Stomach (tissue), 9 donors: ENCODE results near the gene CFAP70. TPM values are rescaled to one million over a fixed set of nuclear protein-coding genes. Genes with fewer than 3 reads are reported as not detected.

Experiments
- DNase-seq, 2 donors: peaks; one replicate each; pipeline versions ENCODE4 v3.0.0 to v3.0.0-alpha.2; 2013 to 2019
- H3K27ac ChIP-seq, 5 donors: fragments of 200-600 bp in 4 of 5; sonication (generic) in 4 of 5; one replicate each; pipeline ENCODE4 v1.5.1; 2013 to 2019; ENCODE audit warnings: mild to moderate bottlenecking in 1 of 5, moderate library complexity in 1 of 5
- H3K27me3 ChIP-seq, 3 donors: fragments of 200-600 bp; sonication (generic); one replicate each; pipeline ENCODE4 v1.5.1; 2017 to 2019; ENCODE audit warnings: mixed run types in 1 of 3
- H3K36me3 ChIP-seq, 4 donors: fragments of 200-600 bp; sonication (generic); 1 replicate in 3 of 4; 2 replicates in 1 of 4; pipeline ENCODE4 v1.5.1; 2016 to 2019
- H3K4me1 ChIP-seq, 4 donors: fragments of 200-600 bp; sonication (generic); one replicate each; pipeline ENCODE4 v1.5.1; 2016 to 2019
- H3K4me3 ChIP-seq, 4 donors: fragments of 200-600 bp; sonication (generic) in 3 of 4; one replicate each; pipeline ENCODE4 v1.5.1; 2016 to 2019; ENCODE audit warnings: mild to moderate bottlenecking in 1 of 4
- H3K9me3 ChIP-seq, 4 donors: fragments of 200-600 bp; sonication (generic); one replicate each; pipeline ENCODE4 v1.5.1; 2016 to 2019
- EP300 ChIP-seq: sonication (generic); formaldehyde crosslinking; IDR thresholded peaks from one replicate; pipeline ENCODE4 v1.6.1; 2017; ENCODE audit warnings: antibody characterized with exemption
- POLR2A ChIP-seq, 4 donors: fragments of 450-650 bp; IDR thresholded peaks; one replicate each; pipeline ENCODE4 v1.6.1; 2016; ENCODE audit warnings: antibody characterized with exemption in 4 of 4, control low read depth in 2 of 4, mild to moderate bottlenecking in 1 of 4, moderate library complexity in 1 of 4
- POLR2AphosphoS5 ChIP-seq, 3 donors: sonication (generic); formaldehyde crosslinking; IDR thresholded peaks; one replicate each; pipeline ENCODE4 v1.6.1; 2016; ENCODE audit warnings: antibody characterized with exemption in 3 of 3
- WGBS, 5 donors: extraction: QIAGEN DNeasy Blood & Tissue Kit in 3 of 5; methylation state at CpG; one replicate each; pipeline versions ENCODE4 v1.1.5 to v1.1.7; 2013 to 2018; 5-methylcytosine and 5-hydroxymethylcytosine counted together
- intact Hi-C: fragments of 100-400 bp; cut with DNase I; formaldehyde crosslinking; loops from one replicate; pipeline ENCODE4 v1.15.1; 2023; ENCODE audit warnings: low total_unique reads
- polyA plus RNA-seq, 3 donors: library from polyadenylated mRNA; stranded (reverse); fragments of 200-250 nt; gene quantifications; one replicate each; pipeline ENCODE4 v1.2.3, GENCODE V29; 2013
- total RNA-seq, 5 donors: library from RNA; depleted of rRNA; stranded (reverse); fragments of >200 nt; gene quantifications; one replicate each; pipeline versions ENCODE4 v1.1.0 to v1.2.3, GENCODE V29; 2014 to 2016
- TF ChIP-seq, protein P1 (sequence below), 7 experiments: fragments of 450-650 bp in 4 of 7; fragments of 200-600 bp in 3 of 7; sonication (generic) in 3 of 7; IDR thresholded peaks; one replicate each; pipeline ENCODE4 v1.5.1; 2016 to 2019; ENCODE audit warnings: antibody characterized with exemption in 7 of 7, control low read depth in 2 of 7, mild to moderate bottlenecking in 1 of 7
- donor health status: healthy with polysubstance abuse.
- donor health status: Bipolar disorder and iron deficiency.
- donor health status: healthy.

CFAP70 gene
- total and polyA plus RNA-seq, 8 donors: 0.29 to 9.0 (median 2.0) TPM

- peaks cover 7 to 68% (median 50%) of the 10 kb centered on the region in 4 donors for H3K36me3 ChIP-seq
- no peak overlapping the region for H3K4me3 ChIP-seq
- H3K27ac ChIP-seq: no peak overlapping the region
- H3K4me1 ChIP-seq: no peaks in the 10 kb centered on the region
- no peaks in the 10 kb centered on the region for H3K27me3 ChIP-seq
- WGBS, 5 donors: 71 to 85% (median 74%) methylated on average over 6 of the region's 6 CpGs
- TF ChIP-seq POLR2AphosphoS5 (IDR thresholded peaks at IDR 0.05) (no peak), POLR2A (IDR thresholded peaks at IDR 0.05) (no peak), EP300 (no peak)
- TF ChIP-seq, protein P1, sequence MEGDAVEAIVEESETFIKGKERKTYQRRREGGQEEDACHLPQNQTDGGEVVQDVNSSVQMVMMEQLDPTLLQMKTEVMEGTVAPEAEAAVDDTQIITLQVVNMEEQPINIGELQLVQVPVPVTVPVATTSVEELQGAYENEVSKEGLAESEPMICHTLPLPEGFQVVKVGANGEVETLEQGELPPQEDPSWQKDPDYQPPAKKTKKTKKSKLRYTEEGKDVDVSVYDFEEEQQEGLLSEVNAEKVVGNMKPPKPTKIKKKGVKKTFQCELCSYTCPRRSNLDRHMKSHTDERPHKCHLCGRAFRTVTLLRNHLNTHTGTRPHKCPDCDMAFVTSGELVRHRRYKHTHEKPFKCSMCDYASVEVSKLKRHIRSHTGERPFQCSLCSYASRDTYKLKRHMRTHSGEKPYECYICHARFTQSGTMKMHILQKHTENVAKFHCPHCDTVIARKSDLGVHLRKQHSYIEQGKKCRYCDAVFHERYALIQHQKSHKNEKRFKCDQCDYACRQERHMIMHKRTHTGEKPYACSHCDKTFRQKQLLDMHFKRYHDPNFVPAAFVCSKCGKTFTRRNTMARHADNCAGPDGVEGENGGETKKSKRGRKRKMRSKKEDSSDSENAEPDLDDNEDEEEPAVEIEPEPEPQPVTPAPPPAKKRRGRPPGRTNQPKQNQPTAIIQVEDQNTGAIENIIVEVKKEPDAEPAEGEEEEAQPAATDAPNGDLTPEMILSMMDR (IDR thresholded peaks at IDR 0.05): no peak
- intact Hi-C loops: no loop called here
- no peaks in the 10 kb centered on the region for H3K9me3 ChIP-seq
- DNase-seq: no peak
Observed at GRCh38 chr10:73229567-73229966, 129.1 kb downstream of the CFAP70 start.

- Histone ChIP-seq H3K27ac (no peak overlapping the region), H3K4me1 (no peaks in the 10 kb centered on the region), H3K27me3 (no peaks in the 10 kb centered on the region), H3K36me3 (peaks cover 7 to 55% (median 38%) of the 10 kb centered on the region in 4 donors), H3K9me3 (no peaks in the 10 kb centered on the region), H3K4me3 (no peak overlapping the region)
- DNase-seq: no peak
- WGBS, 5 donors: 90 to 93% (median 91%) methylated on average over 3 of the region's 3 CpGs
- TF ChIP-seq, protein P1 (IDR thresholded peaks at IDR 0.05): no peak
- TF ChIP-seq POLR2A (IDR thresholded peaks at IDR 0.05) (no peak), EP300 (no peak), POLR2AphosphoS5 (IDR thresholded peaks at IDR 0.05) (no peak)
- intact Hi-C loops: no loop called here
Observed at GRCh38 chr10:73228247-73228646, 130.4 kb downstream of the CFAP70 start.

DNA sequence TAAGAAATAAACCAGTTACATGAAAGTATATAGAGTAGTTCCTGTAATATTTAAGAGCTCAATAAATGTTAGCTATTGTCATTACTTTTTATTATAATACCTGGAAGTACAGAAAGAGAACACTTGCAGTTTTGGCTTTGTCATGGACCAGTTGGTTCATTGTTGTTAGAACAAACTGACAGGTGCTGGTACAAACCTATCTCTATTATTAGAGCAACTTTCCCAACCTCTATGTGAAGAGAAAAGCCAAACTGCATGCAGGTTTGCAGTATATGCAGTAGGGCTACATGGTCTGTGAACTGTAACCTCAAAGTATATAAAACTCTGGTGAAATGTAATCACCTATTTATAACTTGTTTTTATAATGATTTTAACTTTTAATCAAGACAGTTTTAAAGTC lies 132.0 kb downstream of the CFAP70 start:
- H3K9me3 ChIP-seq: no peaks in the 10 kb centered on the region
- intact Hi-C loops: no loop called here
- no peaks in the 10 kb centered on the region for H3K27me3 ChIP-seq
- H3K36me3 ChIP-seq: peaks cover 0 to 44% (median 22%) of the 10 kb centered on the region in 4 donors
- H3K4me3 ChIP-seq: no peak overlapping the region
- no peaks in the 10 kb centered on the region for H3K4me1 ChIP-seq
- TF ChIP-seq EP300: no peak
- no peak for TF ChIP-seq POLR2A (IDR thresholded peaks at IDR 0.05)
- no peak for TF ChIP-seq POLR2AphosphoS5 (IDR thresholded peaks at IDR 0.05)
- TF ChIP-seq, protein P1 (IDR thresholded peaks at IDR 0.05): no peak
- no peak overlapping the region for H3K27ac ChIP-seq
- DNase-seq: no peak

GRCh38 chr10:73225518-73225917 lies 133.1 kb downstream of the CFAP70 start:
- H3K9me3 ChIP-seq: no peaks in the 10 kb centered on the region
- no peak overlapping the region for H3K27ac ChIP-seq
- no peak overlapping the region for H3K4me3 ChIP-seq
- peaks cover 0 to 35% (median 13%) of the 10 kb centered on the region in 4 donors for H3K36me3 ChIP-seq
- no peak for DNase-seq
- no peak for TF ChIP-seq POLR2A (IDR thresholded peaks at IDR 0.05)
- TF ChIP-seq, protein P1 (IDR thresholded peaks at IDR 0.05): no peak
- no peak for TF ChIP-seq POLR2AphosphoS5 (IDR thresholded peaks at IDR 0.05)
- TF ChIP-seq EP300: no peak
- no peaks in the 10 kb centered on the region for H3K4me1 ChIP-seq
- intact Hi-C loops: no loop called here
- no peaks in the 10 kb centered on the region for H3K27me3 ChIP-seq
